ENCODE results near the gene NANOGP8.
"Not testable (repeated sequence)": the region's sequence is repeated elsewhere in the genome, so short reads cannot be mapped to it uniquely, and the experiment has no call there.

- TF ChIP-seq, protein P1, sequence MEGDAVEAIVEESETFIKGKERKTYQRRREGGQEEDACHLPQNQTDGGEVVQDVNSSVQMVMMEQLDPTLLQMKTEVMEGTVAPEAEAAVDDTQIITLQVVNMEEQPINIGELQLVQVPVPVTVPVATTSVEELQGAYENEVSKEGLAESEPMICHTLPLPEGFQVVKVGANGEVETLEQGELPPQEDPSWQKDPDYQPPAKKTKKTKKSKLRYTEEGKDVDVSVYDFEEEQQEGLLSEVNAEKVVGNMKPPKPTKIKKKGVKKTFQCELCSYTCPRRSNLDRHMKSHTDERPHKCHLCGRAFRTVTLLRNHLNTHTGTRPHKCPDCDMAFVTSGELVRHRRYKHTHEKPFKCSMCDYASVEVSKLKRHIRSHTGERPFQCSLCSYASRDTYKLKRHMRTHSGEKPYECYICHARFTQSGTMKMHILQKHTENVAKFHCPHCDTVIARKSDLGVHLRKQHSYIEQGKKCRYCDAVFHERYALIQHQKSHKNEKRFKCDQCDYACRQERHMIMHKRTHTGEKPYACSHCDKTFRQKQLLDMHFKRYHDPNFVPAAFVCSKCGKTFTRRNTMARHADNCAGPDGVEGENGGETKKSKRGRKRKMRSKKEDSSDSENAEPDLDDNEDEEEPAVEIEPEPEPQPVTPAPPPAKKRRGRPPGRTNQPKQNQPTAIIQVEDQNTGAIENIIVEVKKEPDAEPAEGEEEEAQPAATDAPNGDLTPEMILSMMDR (conservative IDR thresholded peaks at IDR 0.05; ENCODE audit: low read depth, low read length), result not testable (repeated sequence)
- not testable (repeated sequence) for TF ChIP-seq EZH2 (IDR thresholded peaks at IDR 0.05; ENCODE audit: borderline replicate concordance, low read depth, low read length, poor library complexity, severe bottlenecking)
Measured at GRCh38 chr15:35081626-35082365, 3.3 kb downstream of the NANOGP8 start.

Data from A673 (cell line).